RKO (cell line): ENCODE measurements around the gene SCGB2A2.

Source experiments
- DNase-seq: peaks from one replicate; pipeline ENCODE4 v3.0.0-alpha.2; 2016; ENCODE audit warnings: low spot score

SCGB2A2 gene

DNA sequence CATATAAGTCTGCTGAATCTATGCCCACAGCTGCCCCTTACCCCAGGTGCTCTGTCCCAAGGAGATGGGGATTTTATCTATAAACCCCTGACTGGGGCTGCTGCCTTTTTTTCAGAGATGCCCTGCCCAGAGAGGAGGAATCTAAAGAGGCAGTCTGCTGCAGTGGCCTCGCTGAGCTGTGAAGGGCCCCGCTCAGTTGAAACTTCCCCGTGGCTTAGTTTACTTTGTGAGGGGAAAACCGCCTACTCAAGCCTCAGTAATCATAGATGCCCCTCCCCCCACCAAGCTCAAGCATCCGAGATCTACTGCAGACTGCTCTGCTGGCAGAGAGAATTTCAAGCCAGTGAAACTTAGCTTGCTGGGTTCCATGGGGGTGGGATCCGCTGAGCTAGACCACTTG is 36.3 kb downstream of the SCGB2A2 start:
- no peak for DNase-seq

GRCh38 chr11:62307950-62308349 is 38.0 kb downstream of the SCGB2A2 start:
- DNase-seq: no peak

DNA sequence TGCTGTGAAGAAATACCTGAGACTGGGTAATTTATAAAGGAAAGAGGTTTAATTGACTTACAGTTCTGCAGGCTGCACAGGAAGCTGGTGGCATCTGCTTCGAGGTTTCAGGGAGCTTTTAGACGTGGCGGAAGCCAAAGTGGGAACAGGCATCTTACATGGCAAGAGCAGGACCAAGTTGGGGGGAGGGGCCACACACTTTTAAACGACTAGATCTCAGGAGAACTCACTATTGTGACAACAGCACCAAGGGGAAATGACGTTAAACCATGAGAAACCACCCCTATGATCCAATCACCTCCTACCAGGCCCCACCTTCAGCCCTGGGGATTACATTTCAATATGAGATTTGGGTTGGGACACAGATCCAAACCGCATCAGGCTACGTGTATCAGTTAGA is 40.0 kb downstream of the SCGB2A2 start:
- no peak for DNase-seq

GRCh38 chr11:62315431-62315830 is 45.5 kb downstream of the SCGB2A2 start:
- DNase-seq: no peak

- no peak for DNase-seq
Observed at GRCh38 chr11:62322524-62322923, 52.6 kb downstream of the SCGB2A2 start.
